Kidney (tissue), 14 donors: ENCODE results near the gene STK32B. TPM values are rescaled to one million over a fixed set of nuclear protein-coding genes. Genes with fewer than 3 reads are reported as not detected.

Experiments used
- DNase-seq, 5 donors: peaks; one replicate each; pipeline ENCODE4 v3.0.0-alpha.2; 2013 to 2020
- FAIRE-seq: peaks from 2 replicates; lab custom pipeline; 2012; peaks lifted over from hg19 to GRCh38; lab: Jason Lieb, UNC
- H3K27ac ChIP-seq, 2 donors: one replicate each; pipeline ENCODE4 v1.7.0; 2013; ENCODE audit warnings: low read depth in 2 of 2, low read length in 2 of 2, inconsistent platforms in 1 of 2
- H3K27me3 ChIP-seq: one replicate; pipeline ENCODE4 v1.7.1; 2013; ENCODE audit warnings: low read length, inconsistent platforms; ENCODE audit not compliant: control insufficient read depth, insufficient read depth
- H3K36me3 ChIP-seq, 3 donors: one replicate each; pipeline versions ENCODE4 v1.7.0 to v1.7.1; 2013; ENCODE audit warnings: low read length in 3 of 3, control low read depth in 1 of 3, inconsistent platforms in 1 of 3; ENCODE audit not compliant: insufficient read depth in 3 of 3, control insufficient read depth in 2 of 3
- H3K4me1 ChIP-seq, 3 donors: one replicate each; pipeline versions ENCODE4 v1.7.0 to v1.7.1; 2013; ENCODE audit warnings: low read length in 3 of 3, inconsistent platforms in 1 of 3, low read depth in 1 of 3; ENCODE audit not compliant: control insufficient read depth in 2 of 3, insufficient read depth in 2 of 3
- H3K4me3 ChIP-seq, 3 donors: one replicate each; pipeline versions ENCODE4 v1.7.0 to v1.8.1; 2013; ENCODE audit warnings: low read length in 3 of 3, control low read depth in 1 of 3, inconsistent platforms in 1 of 3
- H3K9ac ChIP-seq, 3 donors: one replicate each; pipeline versions ENCODE4 v1.7.0 to v1.7.1; 2013; ENCODE audit warnings: low read length in 3 of 3, control low read depth in 1 of 3, inconsistent platforms in 1 of 3
- H3K9me3 ChIP-seq, 3 donors: one replicate each; pipeline versions ENCODE4 v1.7.0 to v1.7.1; 2013; ENCODE audit warnings: low read length in 3 of 3, control low read depth in 1 of 3, inconsistent platforms in 1 of 3; ENCODE audit not compliant: control insufficient read depth in 2 of 3, insufficient read depth in 1 of 3
- CTCF ChIP-seq: IDR thresholded peaks from 3 replicates; pipeline ENCODE4 v1.5.1; 2012; ENCODE audit warnings: mild to moderate bottlenecking, moderate library complexity, borderline replicate concordance; ENCODE audit not compliant: insufficient read depth; ENCODE audit errors: extremely low read depth
- intact Hi-C: fragments of 100-400 bp; cut with DNase I; formaldehyde crosslinking; loops from one replicate; pipeline ENCODE4 v1.11.1; 2022
- polyA plus RNA-seq: library from polyadenylated mRNA; stranded (reverse); fragments of 350-450 nt; fragmentation: Illumina TruSeq; extraction: RNeasy Lipid Tissue Mini Kit (QIAGEN cat#74804); gene quantifications from one replicate; pipeline ENCODE4 v1.2.3, GENCODE V29; 2014; ENCODE audit warnings: low read depth, low replicate concordance; ENCODE audit not compliant: insufficient read depth
- total RNA-seq: library from RNA; stranded (reverse); fragmentation: NEBNext Ultra II Directional; extraction: Animal tissue kit (Norgen Biotek cat#: 25700); gene quantifications from one replicate; pipeline ENCODE4 v1.2.1, GENCODE V29; 2021
- donor health status: control.
- donor health status: control.
- donor health status: control.
- donor health status: control.
- donor health status: control.
- donor health status: DM: yes; HTN: yes; CAD: no.
- donor health status: Normal renal cell carcinoma (clear cell type).

The STK32B gene
- total and polyA plus RNA-seq, 2 donors from 2014 or later = 18.1 to 18.2 TPM

DNA sequence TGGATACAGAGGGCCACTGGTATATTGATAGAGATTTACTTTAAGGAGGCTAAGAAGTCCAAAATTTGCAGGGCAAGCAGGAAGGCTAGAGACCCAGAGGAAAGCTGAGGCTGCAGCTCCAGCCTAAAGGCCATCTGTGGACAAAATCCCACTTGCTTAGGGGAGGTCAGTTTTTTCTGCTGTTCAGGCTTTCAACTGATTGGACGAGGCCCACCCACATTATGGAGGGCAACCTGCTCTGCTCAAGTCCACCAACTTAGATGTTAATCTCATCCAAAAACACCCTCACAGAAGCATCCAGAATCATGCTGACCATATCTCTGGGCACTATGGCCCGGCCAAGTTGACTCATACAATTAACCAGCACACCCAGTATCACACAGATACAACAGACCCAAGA, 480.8 kb downstream of the STK32B start:
- intact Hi-C loops = no loop called here
- H3K36me3 ChIP-seq = peaks cover 3 to 12% (median 7%) of the 10 kb centered on the region in 3 donors
- FAIRE-seq (no peak), DNase-seq (no peak)
- TF ChIP-seq CTCF = no peak
- H3K4me1 ChIP-seq = peaks cover 0 to under 1% (median 0%) of the 10 kb centered on the region in 3 donors
- no peaks in the 10 kb centered on the region for H3K27me3 ChIP-seq
- H3K27ac ChIP-seq = no peak overlapping the region
- no peak overlapping the region for H3K4me3 ChIP-seq
- no peaks in the 10 kb centered on the region for H3K9me3 ChIP-seq
- H3K9ac ChIP-seq = no peak overlapping the region

DNA sequence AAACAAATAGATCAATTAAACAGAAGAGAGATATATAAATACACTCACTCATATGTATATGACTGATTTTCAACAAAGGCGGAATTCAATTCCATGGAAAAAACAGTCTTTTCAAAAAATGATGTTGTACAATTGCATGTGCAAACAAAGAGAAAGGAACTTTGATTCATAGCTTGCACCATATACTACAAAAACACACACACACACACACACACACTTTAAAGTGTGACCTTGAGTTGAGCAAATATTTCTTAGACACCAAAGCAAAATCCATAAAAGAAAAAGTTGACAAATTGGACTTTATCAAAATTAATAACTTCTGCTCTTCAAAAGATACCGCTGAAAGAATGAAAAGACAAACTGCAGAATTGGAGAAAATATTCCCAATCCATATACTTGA, 488.3 kb downstream of the STK32B start:
- intact Hi-C loops = no loop called here
- no peak overlapping the region for H3K4me3 ChIP-seq
- H3K36me3 ChIP-seq = no peaks in the 10 kb centered on the region
- no peaks in the 10 kb centered on the region for H3K27me3 ChIP-seq
- TF ChIP-seq CTCF = no peak
- FAIRE-seq (no peak), DNase-seq (no peak)
- no peaks in the 10 kb centered on the region for H3K4me1 ChIP-seq
- H3K9ac ChIP-seq = no peak overlapping the region
- no peaks in the 10 kb centered on the region for H3K9me3 ChIP-seq
- H3K27ac ChIP-seq = no peak overlapping the region

GRCh38 chr4:5541169-5541568, 489.9 kb downstream of the STK32B start:
- Histone ChIP-seq H3K4me1 (no peaks in the 10 kb centered on the region), H3K27me3 (no peaks in the 10 kb centered on the region), H3K9me3 (no peaks in the 10 kb centered on the region), H3K36me3 (no peaks in the 10 kb centered on the region), H3K27ac (no peak overlapping the region), H3K4me3 (no peak overlapping the region), H3K9ac (no peak overlapping the region)
- FAIRE-seq (no peak), DNase-seq (no peak)
- no peak for TF ChIP-seq CTCF
- intact Hi-C loops = no loop called here

GRCh38 chr4:5543681-5544080, 492.4 kb downstream of the STK32B start:
- no peak overlapping the region for H3K4me3 ChIP-seq
- no peaks in the 10 kb centered on the region for H3K27me3 ChIP-seq
- no peaks in the 10 kb centered on the region for H3K4me1 ChIP-seq
- H3K9ac ChIP-seq = no peak overlapping the region
- H3K36me3 ChIP-seq = no peaks in the 10 kb centered on the region
- DNase-seq (no peak), FAIRE-seq (no peak)
- TF ChIP-seq CTCF = no peak
- H3K27ac ChIP-seq = no peak overlapping the region
- no peaks in the 10 kb centered on the region for H3K9me3 ChIP-seq
- intact Hi-C loops = no loop called here
